Measurements from ENCODE around the gene FCGR3B.
"Not testable (repeated sequence)": the region's sequence is repeated elsewhere in the genome, so short reads cannot be mapped to it uniquely, and the experiment has no call there.

Gene FCGR3B

DNA sequence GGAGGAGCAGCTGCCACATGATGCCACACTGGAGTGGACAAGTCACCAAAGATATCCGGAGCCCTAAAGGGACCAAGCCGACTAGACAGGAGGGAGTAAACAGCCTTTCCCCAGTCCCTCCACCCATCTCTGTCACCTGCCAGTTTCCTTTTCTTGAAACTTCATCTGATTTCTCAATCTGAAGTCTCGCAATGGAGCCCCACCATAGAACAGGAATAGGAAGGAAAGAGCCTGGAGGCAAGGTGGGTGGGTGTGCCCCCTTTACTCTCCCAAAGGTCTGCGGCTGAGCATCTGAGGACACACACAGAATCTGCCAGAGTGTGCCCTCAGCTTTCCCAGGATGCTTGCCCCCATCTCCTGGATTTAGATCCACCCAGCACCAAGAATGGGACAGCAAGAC is at the start of gene FCGR3B:
Gene FCGR3B, minus strand, starts transcription at position 101 of the 400 bp plus-strand sequence. Its CDS starts 82 bp downstream, at position 19.
- DNase-seq, result no peak

DNA sequence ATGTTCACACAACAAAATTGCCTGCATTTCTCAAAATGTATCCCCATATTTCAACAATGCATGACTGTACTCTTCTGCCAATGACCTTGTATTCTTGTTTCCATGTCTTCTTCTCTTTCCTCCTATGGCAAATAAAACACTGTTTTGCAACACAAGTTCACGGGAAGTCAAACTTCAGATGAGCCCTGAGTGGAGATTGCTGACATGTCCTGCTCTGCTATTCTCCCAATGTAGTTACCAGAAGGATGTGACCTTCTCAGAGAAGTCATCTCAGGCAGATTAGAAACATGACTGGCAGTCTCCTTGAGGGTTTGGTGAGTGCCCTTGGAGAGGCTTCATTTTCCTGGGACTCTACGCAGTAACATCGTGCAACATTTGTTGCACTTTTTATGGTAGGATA is 47.5 kb upstream of the FCGR3B start:
- no peak for DNase-seq

DNA sequence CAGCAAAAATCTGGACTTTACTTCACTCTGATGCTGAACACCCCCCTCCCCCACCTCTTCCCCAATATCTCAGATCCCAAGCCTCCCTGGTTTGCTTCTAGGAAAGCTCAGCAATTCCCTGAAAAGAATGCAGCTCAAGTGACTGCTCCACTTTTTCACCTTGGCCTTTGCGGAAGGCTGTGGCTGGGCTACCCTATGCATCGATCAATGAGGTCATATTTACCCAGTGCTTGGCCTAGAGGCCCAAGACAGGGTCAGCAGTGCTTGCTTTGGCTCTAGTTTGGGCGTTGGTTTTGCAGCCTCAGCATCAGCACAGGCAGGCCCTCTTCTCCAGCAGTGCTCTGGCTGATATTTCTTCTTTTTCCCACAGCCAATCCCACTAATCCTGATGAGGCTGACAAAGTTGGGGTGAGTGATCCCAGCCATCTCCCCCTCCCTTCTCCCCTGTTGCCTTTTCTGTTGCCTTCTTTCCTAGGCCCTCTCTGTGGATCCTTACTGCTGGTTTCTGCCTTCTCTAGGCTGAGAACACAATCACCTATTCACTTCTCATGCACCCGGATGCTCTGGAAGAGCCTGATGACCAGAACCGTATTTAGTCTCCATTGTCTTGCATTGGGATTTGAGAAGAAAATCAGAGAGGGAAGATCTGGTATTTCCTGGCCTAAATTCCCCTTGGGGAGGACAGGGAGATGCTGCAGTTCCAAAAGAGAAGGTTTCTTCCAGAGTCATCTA is 46.1 kb upstream of the FCGR3B start:
- no peak for DNase-seq

DNA sequence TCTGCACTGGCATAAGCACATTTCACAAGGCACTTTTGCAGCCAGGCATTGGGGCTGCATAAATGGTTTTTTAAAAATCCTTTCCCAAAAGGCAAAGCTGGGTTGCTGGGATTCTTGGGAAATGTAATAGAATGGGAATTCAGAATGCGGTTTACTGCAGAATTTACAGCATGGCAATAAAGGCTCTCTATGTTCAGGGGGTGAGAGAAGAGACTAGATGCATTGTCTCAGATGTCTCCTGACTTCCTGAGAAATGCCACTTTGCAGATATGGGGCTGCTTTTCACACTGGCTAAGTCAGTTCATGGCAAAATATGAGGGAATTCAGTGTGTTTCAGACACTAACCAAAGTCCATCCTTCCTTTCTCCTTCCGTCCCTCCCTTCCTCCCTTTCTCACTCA is 45.5 kb upstream of the FCGR3B start:
- no peak for DNase-seq

DNA sequence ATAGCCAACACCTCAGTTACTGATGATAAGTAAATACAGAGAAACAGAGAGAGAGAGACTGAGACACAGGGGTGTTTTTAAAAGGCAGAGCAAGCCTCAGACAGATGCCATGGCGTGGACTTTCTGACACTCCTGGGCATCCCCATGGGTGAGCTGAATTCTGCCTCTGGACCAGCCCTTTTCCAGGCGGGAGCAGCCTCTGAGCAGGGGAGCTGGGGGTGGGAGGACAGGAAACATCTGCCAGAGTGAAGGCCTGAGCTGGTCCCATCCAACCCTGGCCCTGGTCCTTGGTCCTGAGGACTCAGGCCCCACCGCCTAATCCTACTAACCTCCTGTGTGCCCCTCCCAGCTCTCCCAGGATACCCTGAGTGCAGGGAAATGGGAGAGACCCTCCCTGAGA is 43.9 kb upstream of the FCGR3B start:
- not testable (repeated sequence) for DNase-seq

DNA sequence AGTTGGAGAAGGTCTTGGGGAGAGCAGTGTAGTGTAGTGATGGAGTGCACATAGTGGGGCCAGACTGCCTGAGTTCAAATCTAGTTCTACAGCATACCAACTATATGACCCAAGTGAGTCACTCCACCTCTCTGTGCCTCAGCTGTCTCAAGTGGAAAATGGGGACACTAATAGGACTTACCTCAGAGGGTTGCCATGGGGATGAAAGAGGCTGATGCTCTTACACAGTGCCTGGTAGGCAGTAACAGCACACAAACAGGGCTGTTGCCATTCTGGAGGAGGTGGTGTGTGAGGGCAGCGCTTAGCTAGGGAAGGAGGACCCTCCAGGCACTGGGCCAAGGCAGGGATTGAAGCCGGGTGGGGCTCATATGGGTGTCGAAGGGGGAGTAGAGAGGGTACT is 43.5 kb upstream of the FCGR3B start:
- not testable (repeated sequence) for DNase-seq

DNA sequence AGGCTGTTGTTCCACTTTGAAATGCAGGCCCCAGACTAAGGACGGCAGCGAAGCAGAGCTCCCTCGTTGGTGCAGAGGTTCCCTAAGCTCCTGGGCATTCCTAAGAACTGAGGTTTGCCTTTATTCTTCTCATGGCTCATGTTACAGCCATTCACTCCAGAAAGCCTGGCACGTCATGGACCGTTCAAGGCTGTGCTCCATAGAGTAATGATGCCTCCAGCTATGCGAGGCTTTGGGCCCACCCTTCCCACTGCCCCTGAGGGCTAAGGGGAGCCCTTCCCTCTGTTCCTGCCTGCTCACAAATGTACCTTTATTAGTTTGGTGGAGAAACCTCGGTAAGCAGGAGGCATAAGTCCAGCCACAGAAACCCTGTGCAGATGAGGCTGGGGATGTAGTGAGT is 42.5 kb upstream of the FCGR3B start:
- not testable (repeated sequence) for DNase-seq

DNA sequence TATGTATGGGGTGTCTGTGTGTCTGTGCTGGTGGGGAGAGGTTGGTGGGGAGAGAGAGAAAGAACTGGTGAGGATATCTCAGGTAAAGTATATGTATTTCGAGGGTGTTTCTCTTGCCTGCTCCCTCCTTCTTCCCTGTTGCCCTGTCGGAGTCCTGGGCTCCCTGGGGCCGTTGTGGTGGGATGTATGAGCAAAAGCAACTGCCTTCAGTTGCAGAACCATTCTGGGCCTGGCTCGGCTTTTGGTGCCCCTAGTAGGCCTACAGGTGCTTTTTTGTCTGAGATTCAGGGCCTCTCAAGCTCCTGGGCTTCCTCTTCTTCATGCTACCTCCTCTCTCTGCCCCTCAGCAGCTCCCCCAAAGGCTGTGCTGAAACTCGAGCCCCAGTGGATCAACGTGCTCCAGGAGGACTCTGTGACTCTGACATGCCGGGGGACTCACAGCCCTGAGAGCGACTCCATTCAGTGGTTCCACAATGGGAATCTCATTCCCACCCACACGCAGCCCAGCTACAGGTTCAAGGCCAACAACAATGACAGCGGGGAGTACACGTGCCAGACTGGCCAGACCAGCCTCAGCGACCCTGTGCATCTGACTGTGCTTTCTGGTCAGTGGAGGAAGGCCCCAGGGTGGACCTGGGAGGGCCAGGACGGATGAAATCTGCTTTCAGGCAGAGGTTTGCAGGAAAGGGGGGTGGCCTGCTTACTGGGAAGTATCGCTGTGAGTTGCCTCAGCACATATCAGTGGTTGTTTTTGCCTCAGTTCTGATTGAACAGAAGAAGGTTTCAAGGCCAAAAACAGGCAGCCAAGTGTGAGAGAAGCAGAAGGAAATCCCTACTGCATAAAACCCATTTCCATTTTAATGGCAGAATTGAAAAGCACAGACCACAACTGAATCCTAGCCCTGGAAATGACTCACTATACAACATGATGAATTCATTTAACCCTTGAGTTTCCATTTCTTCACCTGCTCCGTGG is 40.4 kb upstream of the FCGR3B start:
- not testable (repeated sequence) for DNase-seq

DNA sequence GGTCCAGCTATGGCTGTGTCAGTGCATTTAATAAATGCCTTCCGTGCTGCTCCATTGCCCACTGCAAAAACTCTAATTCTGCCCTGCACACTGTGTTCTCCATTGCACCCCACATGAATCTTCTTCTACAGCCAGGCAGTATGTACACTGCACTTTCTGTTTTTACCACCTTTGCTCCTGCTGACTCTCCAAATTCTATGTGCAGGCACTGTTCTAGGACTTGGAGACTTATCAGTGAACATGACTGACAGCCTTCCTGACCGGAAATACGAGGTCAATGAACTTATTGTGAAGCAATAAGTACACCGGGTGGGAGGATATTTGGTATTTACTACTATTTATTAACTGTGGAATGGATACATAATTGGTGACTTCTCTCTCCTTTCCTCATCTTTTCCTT is 33.7 kb upstream of the FCGR3B start:
- not testable (repeated sequence) for DNase-seq

DNA sequence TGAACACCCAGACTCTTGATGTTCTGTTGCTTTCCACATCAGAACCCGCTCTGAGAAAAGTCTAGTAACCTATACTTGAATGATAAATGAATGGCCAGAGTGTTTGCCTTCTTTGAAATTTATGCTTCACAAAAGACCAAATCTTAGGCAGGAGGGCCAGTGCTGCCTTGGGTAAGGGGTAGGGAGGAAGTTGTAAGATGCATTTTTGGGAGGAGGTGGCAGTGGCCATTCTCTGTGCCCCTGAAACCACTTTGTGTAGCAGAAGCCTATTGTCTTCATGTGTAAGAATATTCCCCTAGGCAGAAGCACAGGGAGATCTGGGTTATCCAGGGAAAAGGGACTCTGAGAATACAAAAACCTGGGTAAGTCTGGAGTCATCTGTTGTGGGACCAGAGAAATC is 32.6 kb upstream of the FCGR3B start:
- not testable (repeated sequence) for DNase-seq

DNA sequence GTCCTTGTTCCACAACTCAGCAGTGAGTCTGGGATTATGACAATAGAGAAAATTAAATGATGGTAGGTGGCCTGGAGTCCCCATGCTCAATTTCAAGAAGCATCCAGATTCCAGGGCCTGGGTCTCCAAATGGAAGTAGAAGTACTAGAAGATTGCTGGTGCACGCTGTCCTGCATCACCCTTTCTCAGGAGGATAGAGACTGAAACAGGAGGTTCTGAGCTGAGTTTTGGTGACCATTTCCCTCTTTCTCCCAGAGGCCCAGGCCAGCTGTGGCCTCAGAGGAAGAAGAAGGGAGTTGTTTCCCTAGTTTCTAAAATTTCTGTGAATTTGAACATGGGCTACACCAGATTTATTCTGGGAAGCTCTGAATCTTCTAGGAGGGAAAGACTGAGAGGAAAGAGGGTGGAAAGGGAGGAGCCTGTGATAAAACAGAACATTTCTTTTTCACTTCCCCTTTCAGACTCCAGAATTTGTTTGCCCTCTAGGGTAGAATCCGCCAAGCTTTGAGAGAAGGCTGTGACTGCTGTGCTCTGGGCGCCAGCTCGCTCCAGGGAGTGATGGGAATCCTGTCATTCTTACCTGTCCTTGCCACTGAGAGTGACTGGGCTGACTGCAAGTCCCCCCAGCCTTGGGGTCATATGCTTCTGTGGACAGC is 31.8 kb upstream of the FCGR3B start, which contains the start of gene FCGR2B:
Gene FCGR2B, plus strand, starts transcription at position 460 of the 656 bp plus-strand sequence. Its CDS starts 99 bp downstream, at position 559.
- not testable (repeated sequence) for DNase-seq

DNA sequence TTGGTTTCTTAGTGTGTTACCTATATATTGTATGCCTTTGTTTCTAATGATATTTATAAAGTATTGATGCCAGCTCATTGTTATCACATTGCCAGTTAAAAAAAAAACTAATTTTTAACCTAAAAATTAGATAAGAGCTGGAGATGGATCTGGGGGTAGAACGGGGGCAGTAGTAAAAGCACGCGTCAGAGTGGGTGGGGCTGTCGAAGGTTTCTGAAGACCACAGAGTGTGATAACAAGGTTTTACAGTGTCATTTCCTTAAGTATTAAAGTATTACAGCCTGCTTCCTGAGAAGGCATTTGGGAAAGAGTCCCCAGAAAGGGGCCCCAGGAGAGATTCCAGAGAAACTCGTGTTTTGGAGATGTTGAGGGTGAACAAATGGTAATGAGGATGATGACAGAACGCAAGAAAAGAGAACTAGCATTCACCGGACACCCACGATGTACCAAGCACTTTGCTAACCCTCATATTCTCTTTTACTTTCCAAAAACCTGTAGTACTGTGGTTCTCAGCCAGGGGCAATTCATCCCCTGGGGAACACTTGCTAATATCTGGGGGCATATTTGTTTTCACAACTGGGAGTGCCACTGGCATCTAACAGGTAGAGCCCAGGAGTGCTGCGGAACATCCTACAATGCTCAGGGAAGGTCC is 30.8 kb upstream of the FCGR3B start:
- not testable (repeated sequence) for DNase-seq

DNA sequence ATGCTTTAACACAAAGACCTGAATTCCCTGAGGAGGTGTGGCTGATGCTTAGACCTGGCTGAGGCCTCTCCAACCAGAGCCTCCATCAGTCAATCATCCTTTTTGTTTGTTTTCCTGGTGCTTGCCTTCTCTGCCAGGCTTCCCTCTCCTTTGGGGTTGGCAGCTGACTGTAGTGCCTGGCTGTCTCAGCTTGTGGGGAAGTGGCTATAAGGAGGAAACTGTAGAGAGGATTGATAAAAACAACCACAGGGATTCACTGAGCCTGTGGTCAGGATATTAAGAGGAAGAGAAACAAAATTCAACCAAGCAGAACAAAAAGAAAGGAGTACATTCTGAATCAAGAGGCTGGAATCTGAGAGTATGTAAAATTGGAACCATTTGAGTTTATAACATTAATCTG is 27.5 kb upstream of the FCGR3B start:
- not testable (repeated sequence) for DNase-seq

DNA sequence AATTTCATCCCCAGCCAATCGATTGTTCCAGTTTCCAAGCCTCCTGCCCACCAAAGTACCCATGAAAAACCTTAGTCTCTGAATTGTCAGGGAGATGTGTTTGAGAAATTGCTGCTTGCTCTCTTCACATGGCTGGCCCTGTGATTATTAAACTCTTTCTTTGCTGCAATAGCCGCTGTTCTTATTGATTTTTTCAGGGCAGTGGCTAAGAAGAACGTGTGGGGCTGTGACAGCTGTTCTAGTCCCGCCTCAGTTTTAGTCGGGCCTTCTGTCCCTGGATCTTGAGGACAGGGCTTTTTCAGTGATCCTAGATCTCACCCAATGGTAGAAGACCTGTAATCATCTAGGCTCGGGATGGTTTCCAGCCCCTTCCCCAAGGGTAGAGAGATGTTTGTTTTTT is 23.0 kb upstream of the FCGR3B start:
- DNase-seq, result not testable (repeated sequence)

DNA sequence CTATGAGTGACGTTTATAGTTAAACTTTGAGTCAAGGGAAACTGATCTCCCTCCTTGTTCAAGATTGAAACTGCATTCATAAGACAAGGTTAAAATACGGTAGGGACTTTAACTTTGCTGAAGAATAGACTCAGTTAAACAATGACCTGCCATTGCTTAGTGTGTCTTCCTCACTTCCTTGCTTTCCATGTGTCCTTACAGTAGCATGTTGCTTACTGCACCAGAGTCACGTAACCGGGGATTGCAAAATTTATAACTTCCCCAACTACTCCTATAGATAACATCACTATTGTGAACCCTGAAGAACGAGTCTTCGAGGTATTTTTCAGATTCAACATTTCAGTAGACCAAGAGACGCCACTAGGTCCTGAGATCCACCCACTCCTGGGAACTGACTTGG is 22.6 kb upstream of the FCGR3B start:
- DNase-seq, result not testable (repeated sequence)

DNA sequence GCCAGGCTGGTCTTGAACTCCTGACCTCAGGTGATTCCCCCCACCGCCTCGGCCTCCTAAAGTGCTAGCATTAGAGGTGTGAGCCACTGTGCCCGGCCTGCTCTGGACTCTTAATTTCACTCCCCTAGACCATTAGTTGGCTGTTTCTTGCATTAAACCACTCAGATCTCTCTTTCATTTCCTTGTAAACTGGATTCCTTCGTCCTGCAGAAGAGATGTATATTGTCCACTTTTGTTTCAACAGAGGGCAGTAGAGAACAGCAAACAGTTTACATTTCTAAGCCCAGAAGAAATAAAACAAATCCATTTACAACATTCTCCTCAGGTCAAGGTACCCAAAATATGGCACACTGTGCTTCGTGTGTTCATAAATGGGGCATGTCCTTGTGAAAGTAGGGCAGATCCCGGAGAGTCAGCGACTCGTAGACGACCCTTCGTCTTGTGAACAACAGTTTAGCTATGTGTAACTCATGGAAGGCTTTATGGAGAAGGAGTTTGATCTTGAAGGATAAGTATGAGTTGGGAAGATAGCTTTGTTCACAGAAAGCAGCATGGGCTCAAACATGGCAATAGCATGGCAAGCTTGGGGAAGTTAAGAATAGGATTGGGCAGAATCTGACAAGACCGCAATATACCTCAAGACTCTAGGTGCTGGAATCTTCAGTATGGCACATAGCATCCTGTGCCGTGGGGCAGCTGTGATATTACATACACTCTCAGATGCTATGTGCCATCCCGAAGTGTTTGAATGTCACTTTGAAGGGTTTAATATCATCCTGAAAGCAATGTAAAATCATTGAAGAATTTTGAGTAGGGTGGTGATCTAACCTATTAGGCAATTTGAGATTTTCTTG is 16.8 kb upstream of the FCGR3B start:
- not testable (repeated sequence) for DNase-seq

DNA sequence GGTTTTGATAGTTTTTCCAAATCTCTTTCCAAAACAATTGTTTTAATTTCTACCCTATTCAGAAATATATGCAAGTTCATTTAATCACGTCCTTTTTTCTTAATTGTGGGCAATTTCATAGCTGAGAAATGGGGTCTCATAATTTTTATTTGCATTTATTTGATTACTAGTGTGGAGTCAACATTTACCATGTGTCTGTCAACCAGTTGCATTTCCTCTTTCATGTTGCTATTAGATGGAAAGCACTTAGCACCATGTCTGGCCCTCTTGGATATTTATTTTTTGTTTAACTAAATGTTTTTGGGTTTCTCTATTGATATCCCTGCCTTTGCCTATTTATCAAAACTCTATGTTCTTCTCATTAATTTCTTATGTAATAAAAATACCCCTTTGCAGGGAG is 13.9 kb upstream of the FCGR3B start:
- DNase-seq, result not testable (repeated sequence)

DNA sequence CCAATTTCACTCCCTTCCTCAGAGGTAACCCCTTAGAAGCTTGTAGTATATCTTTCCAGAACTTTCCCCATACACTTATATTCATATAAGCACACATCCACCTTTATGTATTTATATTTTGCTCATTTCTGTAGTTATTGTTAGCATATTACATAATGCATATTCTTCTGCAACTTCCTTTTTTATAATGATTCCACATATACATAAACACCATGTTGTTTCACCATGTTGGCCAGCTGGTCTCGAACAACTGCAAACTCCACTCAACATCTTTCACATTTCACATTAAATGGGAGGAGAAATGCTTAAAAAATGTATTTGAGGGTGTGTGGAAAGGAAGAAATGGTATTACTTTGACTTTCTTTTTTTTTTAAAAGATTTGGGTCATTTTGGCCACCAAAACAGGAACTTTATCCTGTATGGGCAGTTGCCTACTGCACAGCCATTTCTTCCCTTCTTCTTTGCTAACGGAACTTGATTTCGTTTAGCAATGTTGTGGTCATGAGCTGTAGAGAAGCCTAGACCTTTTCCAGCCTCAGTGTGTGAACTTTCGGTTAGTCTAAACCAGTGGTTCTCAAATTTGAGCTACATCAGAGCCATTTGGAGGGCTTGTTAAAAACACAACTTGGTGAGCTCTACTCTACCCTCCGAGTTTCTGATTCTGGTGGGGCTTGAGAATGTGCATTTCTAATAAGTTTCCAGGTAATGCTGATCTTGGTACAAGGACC is 12.7 kb upstream of the FCGR3B start:
- not testable (repeated sequence) for DNase-seq

DNA sequence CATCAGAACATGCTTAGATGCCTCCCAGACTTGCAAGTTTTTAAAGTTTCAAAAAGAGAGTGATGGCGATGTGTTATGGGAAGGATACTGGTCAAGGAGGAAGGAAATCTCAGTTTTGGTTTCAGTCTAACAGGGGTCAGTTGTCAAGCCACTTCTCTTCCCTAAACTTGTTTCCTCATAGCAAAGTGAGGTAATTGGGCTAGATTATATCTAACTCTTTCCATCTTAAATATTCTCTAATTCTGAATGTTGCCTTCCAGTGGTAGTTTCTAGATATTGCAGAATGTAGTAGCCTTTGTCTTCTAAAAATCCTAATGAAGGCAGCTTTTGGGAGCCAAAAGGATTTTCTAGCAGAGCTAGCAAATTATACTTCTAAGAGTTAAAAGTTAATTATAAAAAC is 11.7 kb upstream of the FCGR3B start:
- not testable (repeated sequence) for DNase-seq

DNA sequence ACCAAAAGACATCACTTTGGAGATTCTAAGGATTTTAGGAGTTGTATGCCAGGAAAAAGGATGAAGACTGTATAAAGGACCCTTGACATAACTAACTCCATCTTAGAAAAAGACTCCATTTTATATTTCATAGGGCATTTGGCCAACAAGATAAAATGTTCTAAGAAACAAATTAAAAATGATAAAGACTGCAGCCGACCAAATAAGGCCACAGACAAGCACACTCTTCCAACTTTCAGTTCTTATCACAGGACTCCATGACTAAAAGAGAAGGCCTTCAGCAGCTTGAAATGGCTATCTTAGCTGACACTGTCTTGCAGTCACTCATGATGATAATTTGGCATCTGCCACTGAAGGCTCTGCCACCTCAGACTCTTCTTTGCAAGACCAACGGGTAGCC is 8.2 kb upstream of the FCGR3B start:
- DNase-seq, result not testable (repeated sequence)
